ENCODE results near the gene CSN3.

Gene CSN3

GRCh38 chr4:70298051-70298450 lies 55.7 kb downstream of the CSN3 start:
- DNase-seq = no peak

- no peak for DNase-seq
Observed at GRCh38 chr4:70299643-70300042, 57.2 kb downstream of the CSN3 start.

- no peak for DNase-seq
Observed at GRCh38 chr4:70300215-70300614, 57.8 kb downstream of the CSN3 start.
